GM12878 (cell line): ENCODE data around the gene TXNRD1.

Experiments
- CEBPZ ChIP-seq: fragments of 150-350 bp; IDR thresholded peaks from 2 replicates; pipeline ENCODE4 v1.6.1; 2016; ENCODE audit warnings: low read depth, low read length
- CTCF ChIP-seq, 3 experiments: IDR thresholded peaks in 2 of 3; conservative IDR thresholded peaks in 1 of 3; 2 replicates each; pipeline ENCODE4 v1.5.1; 2011; ENCODE audit warnings: low read depth in 3 of 3, low read length in 3 of 3, mild to moderate bottlenecking in 3 of 3, control low read depth in 2 of 3, moderate library complexity in 2 of 3, inconsistent platforms in 1 of 3, mixed read lengths in 1 of 3; ENCODE audit not compliant: control insufficient read depth in 2 of 3, insufficient read depth in 1 of 3; ENCODE audit errors: extremely low read depth in 1 of 3
- ELK1 ChIP-seq: IDR thresholded peaks from 2 replicates; pipeline ENCODE4 v1.6.1; 2012; ENCODE audit warnings: low read depth, low read length, improper control_type of control experiment
- FOS ChIP-seq: IDR thresholded peaks from 3 replicates; pipeline ENCODE4 v1.6.1; 2011; ENCODE audit warnings: borderline replicate concordance; ENCODE audit not compliant: insufficient read length; ENCODE audit errors: extremely low read depth
- FOXM1 ChIP-seq: IDR thresholded peaks from 2 replicates; pipeline ENCODE4 v1.6.1; 2012; ENCODE audit warnings: low read depth, mild to moderate bottlenecking, inconsistent platforms, low read length, moderate library complexity
- HCFC1 ChIP-seq: fragments of 150-350 bp; IDR thresholded peaks from 2 replicates; pipeline ENCODE4 v1.6.1; 2014; ENCODE audit warnings: low read length
- JUNB ChIP-seq: IDR thresholded peaks from 2 replicates; pipeline ENCODE4 v1.6.1; 2016; ENCODE audit warnings: antibody characterized with exemption, mild to moderate bottlenecking
- NFYB ChIP-seq: IDR thresholded peaks from 2 replicates; pipeline ENCODE4 v1.6.1; 2011; ENCODE audit warnings: low read depth, mild to moderate bottlenecking, low read length, improper control_type of control experiment, moderate library complexity; ENCODE audit not compliant: insufficient read depth
- POLR2A ChIP-seq: IDR thresholded peaks from 2 replicates; pipeline ENCODE4 v1.6.1; 2011; ENCODE audit warnings: low read depth, mild to moderate bottlenecking, low read length
- SMARCA5 ChIP-seq: fragments of 450-650 bp; IDR thresholded peaks from 2 replicates; pipeline ENCODE4 v1.6.1; 2017; ENCODE audit warnings: mild to moderate bottlenecking
- TARDBP ChIP-seq: IDR thresholded peaks from 2 replicates; pipeline ENCODE4 v1.6.1; 2016; ENCODE audit warnings: borderline replicate concordance
- TCF12 ChIP-seq: IDR thresholded peaks from 2 replicates; pipeline ENCODE4 v1.6.1; 2011; ENCODE audit warnings: low read depth, mild to moderate bottlenecking, low read length
- USF2 ChIP-seq: IDR thresholded peaks from 2 replicates; pipeline ENCODE4 v1.6.1; 2011; ENCODE audit warnings: low read depth, low read length, improper control_type of control experiment, borderline replicate concordance
- ZNF217 ChIP-seq: fragments of 450-650 bp; IDR thresholded peaks from 2 replicates; pipeline ENCODE4 v1.6.1; 2017; ENCODE audit warnings: antibody characterized with exemption, mild to moderate bottlenecking

- TF ChIP-seq FOXM1 = no peak
- no peak for TF ChIP-seq TARDBP
- no peak for TF ChIP-seq CTCF (IDR thresholded peaks at IDR 0.05 in 2 of 3, conservative IDR thresholded peaks at IDR 0.05 in 1 of 3; ENCODE audit: control insufficient read depth in 2 of 3, extremely low read depth in 1 of 3, insufficient read depth in 1 of 3, low read depth in 3 of 3, low read length in 3 of 3)
- no peak for TF ChIP-seq FOS
- TF ChIP-seq ELK1 = no peak
- TF ChIP-seq CEBPZ = no peak
- no peak for TF ChIP-seq TCF12
- TF ChIP-seq NFYB = no peak
- no peak for TF ChIP-seq JUNB
- no peak for TF ChIP-seq SMARCA5
- TF ChIP-seq ZNF217 = no peak
- TF ChIP-seq HCFC1 = no peak
- no peak for TF ChIP-seq USF2
- TF ChIP-seq POLR2A = no peak
Measured at GRCh38 chr12:104356231-104357115, 140.9 kb downstream of the TXNRD1 start.
